ENCODE data around the gene HS1BP3. TPM values are rescaled to one million over a fixed set of nuclear protein-coding genes. Genes with fewer than 3 reads are reported as not detected.

Gene HS1BP3
- total RNA-seq, 1 donor from 2014 or later, result 23.1 TPM

DNA sequence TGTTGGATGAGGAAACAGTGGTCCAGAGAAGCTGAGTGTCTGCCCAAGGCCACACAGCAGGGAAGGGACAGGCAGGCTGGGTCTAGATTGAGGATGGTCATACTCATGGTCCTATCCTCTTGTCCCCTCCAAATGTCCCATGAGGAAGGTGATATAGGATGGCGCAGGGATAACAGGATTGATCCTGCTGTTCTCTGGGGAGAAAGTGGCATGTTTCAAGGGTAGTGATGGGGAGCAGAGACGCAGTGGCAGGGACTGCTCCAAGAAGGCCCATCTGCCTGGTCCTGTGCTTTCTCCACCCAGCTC, 24.6 kb downstream of the HS1BP3 start:
- no peaks in the 10 kb centered on the region for H3K27me3 ChIP-seq
- H3K4me1 ChIP-seq, result peaks cover 9% of the 10 kb centered on the region
- TF ChIP-seq, protein P1, sequence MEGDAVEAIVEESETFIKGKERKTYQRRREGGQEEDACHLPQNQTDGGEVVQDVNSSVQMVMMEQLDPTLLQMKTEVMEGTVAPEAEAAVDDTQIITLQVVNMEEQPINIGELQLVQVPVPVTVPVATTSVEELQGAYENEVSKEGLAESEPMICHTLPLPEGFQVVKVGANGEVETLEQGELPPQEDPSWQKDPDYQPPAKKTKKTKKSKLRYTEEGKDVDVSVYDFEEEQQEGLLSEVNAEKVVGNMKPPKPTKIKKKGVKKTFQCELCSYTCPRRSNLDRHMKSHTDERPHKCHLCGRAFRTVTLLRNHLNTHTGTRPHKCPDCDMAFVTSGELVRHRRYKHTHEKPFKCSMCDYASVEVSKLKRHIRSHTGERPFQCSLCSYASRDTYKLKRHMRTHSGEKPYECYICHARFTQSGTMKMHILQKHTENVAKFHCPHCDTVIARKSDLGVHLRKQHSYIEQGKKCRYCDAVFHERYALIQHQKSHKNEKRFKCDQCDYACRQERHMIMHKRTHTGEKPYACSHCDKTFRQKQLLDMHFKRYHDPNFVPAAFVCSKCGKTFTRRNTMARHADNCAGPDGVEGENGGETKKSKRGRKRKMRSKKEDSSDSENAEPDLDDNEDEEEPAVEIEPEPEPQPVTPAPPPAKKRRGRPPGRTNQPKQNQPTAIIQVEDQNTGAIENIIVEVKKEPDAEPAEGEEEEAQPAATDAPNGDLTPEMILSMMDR (IDR thresholded peaks at IDR 0.05), result no peak
- TF ChIP-seq POLR2AphosphoS5 (IDR thresholded peaks at IDR 0.05; ENCODE audit: insufficient read depth in 1 of 2, low read depth in 1 of 2) (no peak), POLR2A (IDR thresholded peaks at IDR 0.05) (no peak)
- no peak for DNase-seq (ENCODE audit: extremely low spot score in 2 of 2)
- intact Hi-C loops (cut with DNase I), result no loop called here
- H3K36me3 ChIP-seq, result peaks cover 0 to 28% of the 10 kb centered on the region in 2 donors
- H3K4me3 ChIP-seq, result no peak overlapping the region
- H3K27ac ChIP-seq, result peak overlapping the region; percentile 52
- H3K9me3 ChIP-seq, result no peaks in the 10 kb centered on the region

DNA sequence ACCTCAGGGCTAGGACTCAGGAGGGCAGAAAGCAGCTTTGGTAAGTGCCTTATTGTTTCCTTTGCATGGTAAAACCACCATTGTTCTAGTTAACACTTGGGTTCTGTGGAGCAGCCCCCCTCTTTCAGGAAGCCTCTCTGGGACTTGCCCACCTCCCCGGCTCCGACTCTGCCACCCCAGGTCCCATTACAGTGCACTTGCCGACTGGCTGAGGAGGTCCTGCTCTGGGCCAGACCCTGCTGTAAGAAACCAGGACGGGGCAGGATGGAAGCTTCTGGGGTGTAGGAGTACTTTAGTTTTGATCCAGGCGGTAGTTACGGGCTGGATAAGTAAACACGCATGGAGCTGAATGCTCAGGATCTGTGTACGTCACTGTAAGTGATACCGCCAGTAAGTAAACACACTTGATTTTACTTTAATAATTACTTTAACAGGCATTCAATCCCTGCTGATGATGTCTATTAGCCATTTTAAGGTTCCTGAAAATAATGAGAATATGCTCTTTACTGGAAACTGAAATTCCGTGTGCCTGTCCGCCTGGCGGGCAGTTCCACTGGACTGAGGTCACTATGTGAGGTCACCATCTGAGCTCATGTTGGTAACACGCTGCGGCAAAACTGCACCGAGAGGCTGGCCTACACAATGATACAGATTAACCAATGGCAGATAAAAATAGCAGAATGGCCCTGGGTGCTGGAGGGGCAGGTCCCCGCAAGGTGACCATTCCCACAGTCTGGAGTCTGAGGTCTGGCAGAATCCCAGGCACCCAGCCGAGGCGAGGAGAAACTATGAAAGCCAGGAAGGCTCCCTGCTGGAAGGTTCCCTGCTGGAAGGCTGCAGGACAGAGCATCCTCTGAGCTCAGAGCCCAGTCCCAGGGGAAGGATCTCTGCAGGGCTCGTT, 25.2 kb downstream of the HS1BP3 start:
- Histone ChIP-seq H3K27ac (peak overlapping the region; percentile 52), H3K4me1 (peaks cover 15% of the 10 kb centered on the region)
- no peak for DNase-seq (ENCODE audit: extremely low spot score in 2 of 2)

DNA sequence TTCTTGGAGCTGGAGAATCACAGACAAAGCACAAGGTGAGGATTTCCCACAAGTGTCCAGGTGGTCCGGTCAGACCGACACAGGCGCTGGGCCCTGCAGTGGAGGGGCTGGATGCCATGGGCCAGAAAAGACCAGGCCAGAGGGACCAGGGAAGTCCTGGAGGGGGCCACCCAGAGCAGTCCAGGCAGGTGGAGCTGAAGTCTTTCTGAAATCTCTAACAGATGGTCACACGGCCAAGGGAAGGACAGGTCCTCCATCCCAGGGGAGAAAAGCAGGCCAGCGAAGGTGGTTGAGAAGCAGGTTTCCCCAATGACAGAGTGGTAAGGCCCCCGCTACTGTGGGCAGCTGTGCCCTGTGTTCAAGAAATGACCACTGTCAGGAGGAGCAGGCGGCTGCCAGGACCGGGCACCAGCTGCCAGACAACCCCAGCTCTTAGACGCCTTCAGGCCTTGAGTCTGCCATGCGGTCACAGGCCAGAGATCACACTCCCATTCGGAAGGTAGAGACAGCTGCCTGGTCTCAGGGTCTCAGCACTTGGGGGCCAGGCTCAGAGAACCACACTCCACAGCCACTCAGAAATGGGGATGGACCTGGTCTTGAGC, 25.9 kb downstream of the HS1BP3 start:
- Histone ChIP-seq H3K36me3 (peaks cover 0 to 30% of the 10 kb centered on the region in 2 donors), H3K9me3 (no peaks in the 10 kb centered on the region), H3K27me3 (no peaks in the 10 kb centered on the region), H3K4me1 (peaks cover 23% of the 10 kb centered on the region), H3K27ac (peak overlapping the region; percentile 52), H3K4me3 (no peak overlapping the region)
- TF ChIP-seq, protein P1 (IDR thresholded peaks at IDR 0.05), result no peak
- TF ChIP-seq POLR2A (IDR thresholded peaks at IDR 0.05) (no peak), POLR2AphosphoS5 (IDR thresholded peaks at IDR 0.05; ENCODE audit: insufficient read depth in 1 of 2, low read depth in 1 of 2) (no peak)
- no peak for DNase-seq (ENCODE audit: extremely low spot score in 2 of 2)
- intact Hi-C loops (cut with DNase I), result no loop called here

More for the DNA sequence above, 25.2 kb downstream of the HS1BP3 start:
- Histone ChIP-seq H3K36me3 (peaks cover 0 to 28% of the 10 kb centered on the region in 2 donors), H3K27me3 (no peaks in the 10 kb centered on the region), H3K9me3 (no peaks in the 10 kb centered on the region), H3K4me3 (no peak overlapping the region)
- intact Hi-C loops (cut with DNase I), result no loop called here
- TF ChIP-seq, protein P1 (IDR thresholded peaks at IDR 0.05), result no peak
- TF ChIP-seq POLR2AphosphoS5 (IDR thresholded peaks at IDR 0.05; ENCODE audit: insufficient read depth in 1 of 2, low read depth in 1 of 2) (no peak), POLR2A (IDR thresholded peaks at IDR 0.05) (no peak)

DNA sequence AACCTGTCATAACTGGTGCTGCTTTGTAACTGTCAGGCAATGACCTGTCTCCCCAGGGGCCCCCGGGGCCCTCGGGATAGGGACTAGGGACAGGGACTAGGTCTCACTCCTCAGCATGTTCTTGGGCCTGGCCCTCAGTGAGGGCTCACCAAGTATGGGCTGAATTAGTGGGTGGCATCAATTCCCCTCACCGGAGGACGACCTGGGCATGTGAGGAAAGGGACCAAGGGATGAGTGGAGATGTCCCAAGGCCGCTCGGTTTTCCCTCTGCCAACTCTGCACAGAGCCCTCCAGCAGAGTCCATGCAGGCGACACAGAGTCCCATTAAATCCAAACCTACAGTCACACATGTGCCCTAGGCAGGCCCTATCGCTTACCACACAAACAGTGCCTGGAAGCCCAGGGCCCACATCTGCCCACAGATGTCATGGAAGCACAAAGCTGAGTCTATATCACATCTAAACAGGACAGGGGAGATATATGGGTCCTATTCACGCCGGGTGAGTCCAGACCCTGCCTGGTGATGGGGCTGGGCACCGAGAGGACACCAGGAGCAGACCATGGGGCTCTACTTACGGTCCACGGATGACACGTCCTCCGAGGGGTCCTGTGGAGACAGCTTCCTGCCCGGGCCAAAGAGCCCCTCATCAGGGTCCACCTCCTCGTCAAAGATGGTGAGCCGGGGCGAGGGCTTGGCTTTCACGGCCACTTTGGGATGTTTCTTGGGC, 26.6 kb downstream of the HS1BP3 start:
- H3K9me3 ChIP-seq, result no peaks in the 10 kb centered on the region
- no peak overlapping the region for H3K4me3 ChIP-seq
- intact Hi-C loops (cut with DNase I), result no loop called here
- peaks cover 0 to 34% of the 10 kb centered on the region in 2 donors for H3K36me3 ChIP-seq
- no peaks in the 10 kb centered on the region for H3K27me3 ChIP-seq
- TF ChIP-seq POLR2AphosphoS5 (IDR thresholded peaks at IDR 0.05; ENCODE audit: insufficient read depth in 1 of 2, low read depth in 1 of 2) (no peak), POLR2A (IDR thresholded peaks at IDR 0.05) (no peak)
- TF ChIP-seq, protein P1 (IDR thresholded peaks at IDR 0.05), result no peak
- H3K4me1 ChIP-seq, result peaks cover 29% of the 10 kb centered on the region
- no peak overlapping the region for H3K27ac ChIP-seq
- no peak for DNase-seq (ENCODE audit: extremely low spot score in 2 of 2)
